SK-N-SH (cell line): ENCODE measurements around the gene SLC2A2. TPM values are rescaled to one million over a fixed set of nuclear protein-coding genes. Genes with fewer than 3 reads are reported as not detected.

Experiments
- polyA plus RNA-seq, 3 experiments: library from polyadenylated mRNA; depleted of rRNA; stranded (reverse); fragments of >200 nt; gene quantifications; 2 replicates each; pipeline ENCODE4 v1.2.3, GENCODE V29; 2012
- small RNA-seq, 7 experiments: library from RNA; depleted of rRNA; stranded (forward); fragments of <200 nt; gene quantifications; one replicate each; pipeline ENCODE3, GENCODE V24; 2012

SLC2A2 gene
- polyA plus RNA-seq, 1 of the 3 experiments (the other 2 are of a cell fraction): 0.59 TPM

Small RNA genes within 50 kb of the gene (small RNA-seq; reads per million reads assigned to genes)
- gene RNU1-70P: 0 to 9.0 (median 0) reads per million in 7 experiments

Other genes with a start within 250 kb of the SLC2A2 start
- gene RPL22L1, start 156.5 kb downstream of the SLC2A2 start, polyA plus RNA-seq (2012; rRNA removed): 80.9 and 138 TPM in 2 replicates
- 2.7 and 4.0 TPM in 2 replicates for gene EIF5A2, start 118.1 kb downstream of the SLC2A2 start, polyA plus RNA-seq (2012; rRNA removed)